HG03064 (cell line): ENCODE data around the gene NSMCE1.

Experiments
- ATAC-seq: cut with Tn5 transposase; IDR thresholded peaks from one replicate; pipeline ENCODE4 v1.9.1; 2021; ENCODE audit warnings: low read depth; ENCODE audit not compliant: unreplicated experiment

The NSMCE1 gene

DNA sequence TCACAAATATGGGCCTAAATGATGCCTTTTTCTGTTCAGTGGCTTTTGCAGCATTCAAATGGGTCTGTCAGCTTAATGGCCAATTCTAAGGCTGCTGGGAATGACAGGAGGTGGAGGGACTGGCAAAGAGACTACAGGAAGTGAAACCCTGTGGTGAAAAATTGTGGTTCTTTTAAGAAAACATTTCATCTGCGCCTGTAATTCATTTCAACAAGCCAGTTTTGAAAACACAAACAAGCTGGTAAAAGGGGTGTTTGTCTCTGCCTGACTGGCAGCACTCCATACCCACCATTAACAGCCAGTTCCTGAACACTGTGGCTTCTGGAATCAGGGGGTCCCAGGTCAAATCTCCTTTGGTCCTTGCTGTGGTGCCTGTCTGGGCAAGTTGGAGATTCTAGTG lies 68.8 kb downstream of the NSMCE1 start:
- no peak for ATAC-seq

DNA sequence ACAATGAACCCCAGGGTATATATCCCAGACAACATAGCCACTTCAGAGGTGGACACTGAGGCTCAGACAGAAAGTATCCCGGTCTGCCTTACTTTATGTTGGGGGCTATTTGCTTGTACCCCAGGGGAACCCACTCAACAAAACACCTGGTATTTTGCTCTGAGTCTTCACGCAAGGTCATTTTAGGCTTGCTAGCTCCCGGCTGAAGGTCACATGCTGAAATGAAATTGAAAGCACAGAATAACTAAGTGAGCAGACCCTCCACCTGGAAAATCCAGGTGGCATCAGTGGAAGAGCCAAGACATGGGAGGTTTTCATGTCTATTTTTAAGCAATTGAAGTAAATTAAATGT lies 69.4 kb downstream of the NSMCE1 start:
- no peak for ATAC-seq

DNA sequence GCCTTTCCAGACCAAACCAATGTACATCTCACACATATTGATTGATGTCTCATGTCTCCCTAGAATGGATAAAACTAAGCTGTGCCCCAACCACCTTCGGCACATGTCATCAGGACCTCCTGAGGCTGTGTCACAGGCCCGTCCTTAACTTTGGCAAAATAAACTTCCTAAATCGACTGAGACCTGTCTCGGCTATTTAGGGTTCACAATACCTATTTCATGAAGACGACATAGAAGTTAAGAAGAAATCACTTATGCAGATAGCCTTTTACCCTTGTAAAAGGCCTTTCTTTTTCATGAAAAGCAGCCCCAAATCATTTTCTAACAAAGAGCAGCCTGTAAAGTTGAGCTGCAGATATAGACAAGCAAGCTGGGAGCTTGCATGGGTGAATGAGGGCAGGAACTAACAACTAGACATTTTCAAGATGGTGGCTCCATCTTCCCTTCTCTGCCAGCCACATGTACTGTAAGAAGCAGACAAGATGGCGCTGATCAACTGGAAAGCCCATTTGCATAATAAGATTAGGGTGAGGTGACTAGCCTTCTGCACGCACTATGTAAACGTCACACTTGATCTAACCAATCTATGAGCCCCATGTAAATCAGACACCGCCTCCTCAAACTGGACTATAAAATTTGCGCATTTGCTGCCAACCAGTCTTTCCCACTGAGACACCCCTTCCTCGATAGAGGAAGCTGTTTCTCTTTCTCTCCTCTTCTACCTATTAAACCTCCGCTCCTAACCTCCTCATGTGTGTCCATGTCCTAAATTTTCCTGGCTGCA lies 69.9 kb downstream of the NSMCE1 start:
- no peak for ATAC-seq

DNA sequence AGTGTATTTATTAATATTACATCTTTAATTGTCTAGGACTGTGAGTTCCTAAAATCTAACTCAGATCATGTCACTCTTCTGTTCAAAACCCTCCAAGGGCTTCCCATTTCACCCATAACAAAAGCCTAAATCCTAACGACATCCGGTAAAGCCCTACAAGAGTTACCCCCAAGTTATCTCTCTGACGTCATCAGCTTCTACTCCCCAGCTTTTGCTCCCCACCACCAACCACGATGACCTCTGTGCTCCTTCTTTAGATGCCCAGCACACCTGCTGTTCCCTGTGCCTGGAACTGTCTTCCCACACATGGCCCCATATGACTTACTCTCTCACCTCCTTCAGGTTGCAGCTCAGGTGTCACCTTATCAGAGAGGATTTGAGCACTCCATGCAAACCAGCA lies 71.6 kb downstream of the NSMCE1 start:
- no peak for ATAC-seq

DNA sequence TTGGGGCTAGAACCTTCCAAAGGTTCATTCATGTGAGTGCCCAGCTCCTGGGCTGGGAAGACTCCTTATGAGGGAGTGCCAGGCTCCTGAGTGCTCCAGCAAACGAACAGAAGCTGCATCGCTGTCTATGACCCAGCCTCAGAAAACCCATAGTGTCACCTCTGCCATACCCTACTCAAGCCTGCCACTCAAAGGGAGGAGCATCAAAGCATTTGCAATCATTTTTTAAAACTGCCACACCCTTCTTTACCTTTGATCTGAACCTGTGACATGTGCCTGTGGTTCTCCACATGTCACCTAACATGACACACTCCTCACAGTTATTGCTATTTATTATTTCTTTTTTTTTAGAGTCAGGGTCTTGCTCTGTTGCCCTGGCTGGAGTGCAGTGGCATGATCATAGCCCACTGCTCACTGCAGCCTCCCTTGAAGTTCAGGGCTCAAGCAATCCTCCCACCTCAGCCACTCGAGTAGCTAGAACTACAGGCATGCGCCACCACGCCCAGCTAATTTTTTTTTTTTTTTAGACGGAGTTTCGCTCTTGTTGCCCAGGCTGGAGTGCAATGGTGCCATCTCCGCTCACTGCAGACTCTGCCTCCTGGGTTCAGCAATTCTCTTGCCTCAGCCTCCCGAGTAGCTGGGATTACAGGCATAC lies 72.5 kb downstream of the NSMCE1 start:
- no peak for ATAC-seq

DNA sequence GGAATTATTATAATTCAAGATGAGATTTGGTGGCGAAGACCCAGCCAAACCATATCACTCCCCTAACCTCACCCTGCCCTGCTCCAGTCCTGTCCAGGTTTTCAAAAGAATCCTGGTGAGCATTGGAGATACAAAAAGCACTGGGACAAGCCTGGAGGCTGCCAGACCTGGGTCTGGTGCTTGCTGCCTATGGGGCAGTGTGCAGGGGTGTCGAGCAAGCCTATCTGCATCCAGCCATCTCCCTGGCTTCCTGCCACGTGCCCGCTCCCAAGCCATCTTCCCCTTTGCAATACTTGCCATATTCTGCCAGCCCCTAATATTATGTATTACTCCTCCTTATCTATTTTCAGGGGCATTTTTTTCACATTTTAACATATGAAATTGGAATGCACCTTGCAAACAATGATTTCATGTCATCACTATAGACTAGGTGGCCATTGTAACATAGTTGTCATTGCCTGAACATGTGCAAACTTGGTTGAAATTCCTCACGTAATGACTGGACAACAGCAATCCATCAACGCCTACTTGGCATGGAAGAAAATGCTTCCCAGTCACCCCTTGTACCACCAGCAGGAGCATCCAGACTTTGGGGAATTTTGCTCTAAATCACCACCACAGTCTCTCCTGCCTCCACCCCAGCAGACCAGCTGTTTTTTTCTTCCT lies 73.4 kb downstream of the NSMCE1 start:
- no peak for ATAC-seq

DNA sequence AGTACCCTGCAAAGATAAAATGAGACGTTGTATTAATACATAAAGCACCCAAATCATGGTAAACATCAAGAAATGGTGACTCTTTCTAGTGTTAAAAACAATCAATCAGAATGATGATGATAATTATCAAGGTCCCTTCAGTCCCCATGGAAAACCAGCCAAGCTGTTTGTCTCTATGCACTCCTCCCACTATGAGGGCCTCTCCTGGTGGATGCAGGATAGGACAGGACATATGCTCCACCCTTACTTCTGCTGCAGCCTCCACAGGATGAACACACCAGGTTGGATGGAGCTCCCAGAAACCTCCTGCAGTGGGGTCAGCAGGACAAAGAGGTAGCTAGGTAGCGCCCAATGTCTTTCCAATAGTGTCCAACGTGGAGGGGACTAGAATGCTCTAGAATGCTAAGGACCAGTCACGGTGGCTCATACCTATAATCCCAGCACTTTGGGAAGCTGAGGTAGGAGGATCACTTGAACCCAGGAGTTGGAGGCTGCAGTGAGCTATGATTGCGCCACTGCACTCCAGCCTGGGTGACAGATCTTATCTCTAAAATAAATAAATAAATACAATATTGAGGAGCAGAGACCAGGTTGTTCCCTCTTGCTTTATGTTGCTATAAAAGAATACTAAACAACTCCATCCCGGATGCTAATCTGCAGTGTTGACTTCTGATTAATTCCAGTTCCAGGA lies 75.1 kb downstream of the NSMCE1 start:
- ATAC-seq: no peak

DNA sequence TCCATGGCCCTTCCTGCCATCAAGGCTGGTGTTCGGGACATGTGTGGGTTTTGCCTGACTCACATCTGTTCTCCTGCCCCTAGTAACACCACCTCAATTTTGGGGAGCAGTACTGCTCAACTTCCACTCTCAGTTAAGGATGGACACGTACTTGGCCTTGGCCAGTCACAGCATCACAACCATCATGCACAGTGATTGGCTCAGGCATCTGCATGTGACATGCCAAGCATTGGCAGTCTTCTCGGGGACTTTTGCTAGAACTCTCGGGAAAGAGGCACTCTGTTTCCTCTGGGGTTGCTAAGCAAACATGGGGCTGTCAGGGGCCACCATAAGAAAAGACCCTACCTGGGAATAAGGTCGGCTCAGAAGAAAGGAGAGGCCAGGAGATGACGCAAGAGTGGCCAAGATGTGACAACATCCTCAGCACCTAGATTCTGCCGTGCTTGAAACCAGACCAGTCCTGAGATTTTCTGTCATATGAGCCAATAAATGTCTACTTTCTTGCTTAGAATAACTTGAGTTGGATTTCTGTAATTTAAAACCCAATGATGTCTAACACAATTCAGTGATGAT lies 77.1 kb downstream of the NSMCE1 start:
- ATAC-seq: no peak

DNA sequence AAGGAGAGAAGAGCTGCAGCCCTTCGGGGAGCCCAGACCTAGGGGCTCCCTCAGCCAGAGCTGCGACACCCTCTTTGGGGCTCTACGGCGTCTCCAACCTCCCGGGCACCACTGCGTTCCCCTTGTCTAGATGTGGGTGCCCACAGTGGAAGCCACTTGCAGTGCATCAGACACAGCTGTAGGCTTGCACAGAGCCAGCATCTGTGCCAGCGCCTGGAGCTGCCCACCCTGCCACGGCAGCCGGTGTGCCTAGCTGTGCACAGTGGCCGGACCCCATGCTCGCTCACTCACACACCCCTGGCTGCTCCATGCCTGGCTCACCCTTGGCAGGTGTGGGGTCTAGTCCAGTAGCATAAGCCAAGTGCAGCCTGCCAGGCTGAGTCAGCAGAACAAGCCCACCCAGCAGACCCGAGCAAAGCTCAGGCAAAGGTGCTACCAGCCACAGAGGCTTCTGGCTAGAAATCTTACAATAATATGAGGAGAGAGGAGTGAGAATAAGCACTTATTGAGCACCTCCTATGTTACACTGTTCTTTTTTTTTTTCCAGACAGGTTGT lies 78.2 kb downstream of the NSMCE1 start:
- ATAC-seq: no peak

DNA sequence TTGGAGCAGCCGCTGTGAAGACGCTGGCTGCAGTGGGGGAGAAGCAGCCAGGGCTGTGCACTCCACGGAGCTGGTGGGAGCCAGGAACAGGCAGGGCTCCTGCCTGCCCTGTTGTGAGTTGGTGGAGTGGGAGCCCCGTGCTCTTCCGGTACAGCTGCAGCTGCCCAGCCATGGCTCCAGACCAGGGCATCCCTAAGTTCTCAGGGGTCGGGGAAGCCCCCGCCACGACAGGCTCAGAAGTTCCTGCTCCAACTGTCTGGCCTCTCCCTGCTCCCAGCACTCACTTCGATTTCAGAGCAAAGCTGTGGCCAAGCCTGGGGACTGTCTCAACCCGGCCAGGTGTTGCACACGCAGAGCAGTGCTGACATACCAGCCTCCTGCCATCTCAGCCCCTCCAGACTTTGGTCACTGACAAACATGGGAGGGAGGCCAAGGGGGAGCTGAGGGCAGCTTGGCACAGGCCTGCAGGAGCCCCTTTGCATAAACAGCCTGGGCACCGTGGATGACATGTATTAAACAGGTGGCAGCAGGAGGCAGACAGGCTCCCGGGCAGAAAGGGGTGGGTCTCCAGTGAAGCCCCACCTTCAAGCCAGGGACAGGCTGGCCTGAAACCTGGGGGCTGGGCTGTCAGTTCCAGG lies 79.1 kb downstream of the NSMCE1 start:
- no peak for ATAC-seq

DNA sequence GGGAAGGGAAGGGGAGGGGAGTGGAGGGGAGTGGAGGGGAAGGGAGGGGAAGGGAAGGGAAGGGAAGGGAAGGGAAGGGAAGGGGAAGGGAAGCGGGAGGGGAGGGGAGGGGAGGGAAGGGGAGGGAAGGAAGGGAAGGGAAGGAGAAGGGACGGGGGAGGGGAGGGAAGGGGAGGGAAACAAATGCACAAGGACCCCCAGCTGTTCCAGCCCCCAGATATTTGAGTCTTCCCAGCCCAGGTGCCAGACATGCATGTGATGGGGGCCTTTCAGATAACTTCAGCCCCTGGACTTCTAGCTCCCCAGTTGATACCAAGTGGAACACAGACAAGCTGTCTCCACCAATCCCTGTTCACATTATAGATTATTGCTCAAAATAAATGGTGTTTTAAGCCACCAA lies 79.9 kb downstream of the NSMCE1 start:
- ATAC-seq: no peak

DNA sequence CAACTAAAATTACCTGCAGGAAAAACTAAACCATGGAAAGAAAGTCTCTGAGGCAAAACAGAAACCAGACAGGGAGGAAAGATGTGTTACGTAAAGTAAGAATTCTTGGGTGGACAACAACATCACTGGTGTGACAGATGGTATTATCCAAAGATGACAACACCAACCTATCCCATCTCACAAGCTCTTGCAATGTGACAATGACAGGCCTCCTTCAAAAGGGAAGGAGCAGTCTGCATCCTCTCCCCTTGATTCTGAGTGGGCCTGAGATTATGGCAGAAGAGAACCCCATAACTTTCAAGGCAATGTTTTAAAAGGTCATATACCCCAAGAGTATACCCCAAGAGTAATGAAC lies 82.8 kb downstream of the NSMCE1 start:
- ATAC-seq: no peak

DNA sequence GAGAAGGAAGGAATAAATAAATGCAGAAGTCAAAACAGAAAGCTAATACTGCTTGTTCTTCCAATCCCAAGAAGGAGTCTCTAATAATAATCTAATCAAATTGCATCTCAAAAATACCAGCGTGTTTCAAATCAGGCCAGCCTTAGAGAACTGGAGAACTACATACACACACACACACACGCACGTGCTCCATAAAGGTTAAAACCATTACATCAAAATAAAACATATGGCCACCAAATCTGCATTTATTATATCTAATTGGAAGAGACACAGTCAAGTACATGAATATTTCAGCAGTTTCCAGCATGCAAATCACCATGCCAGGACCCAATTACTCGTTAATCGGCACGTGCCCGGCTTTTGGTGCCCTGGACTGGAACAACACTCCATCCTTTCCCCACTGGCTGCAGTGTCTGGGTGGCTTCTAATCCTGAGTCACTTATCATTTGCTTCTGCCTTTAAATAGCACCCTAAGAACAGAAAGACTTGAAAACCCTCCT lies 85.6 kb downstream of the NSMCE1 start:
- ATAC-seq: no peak

DNA sequence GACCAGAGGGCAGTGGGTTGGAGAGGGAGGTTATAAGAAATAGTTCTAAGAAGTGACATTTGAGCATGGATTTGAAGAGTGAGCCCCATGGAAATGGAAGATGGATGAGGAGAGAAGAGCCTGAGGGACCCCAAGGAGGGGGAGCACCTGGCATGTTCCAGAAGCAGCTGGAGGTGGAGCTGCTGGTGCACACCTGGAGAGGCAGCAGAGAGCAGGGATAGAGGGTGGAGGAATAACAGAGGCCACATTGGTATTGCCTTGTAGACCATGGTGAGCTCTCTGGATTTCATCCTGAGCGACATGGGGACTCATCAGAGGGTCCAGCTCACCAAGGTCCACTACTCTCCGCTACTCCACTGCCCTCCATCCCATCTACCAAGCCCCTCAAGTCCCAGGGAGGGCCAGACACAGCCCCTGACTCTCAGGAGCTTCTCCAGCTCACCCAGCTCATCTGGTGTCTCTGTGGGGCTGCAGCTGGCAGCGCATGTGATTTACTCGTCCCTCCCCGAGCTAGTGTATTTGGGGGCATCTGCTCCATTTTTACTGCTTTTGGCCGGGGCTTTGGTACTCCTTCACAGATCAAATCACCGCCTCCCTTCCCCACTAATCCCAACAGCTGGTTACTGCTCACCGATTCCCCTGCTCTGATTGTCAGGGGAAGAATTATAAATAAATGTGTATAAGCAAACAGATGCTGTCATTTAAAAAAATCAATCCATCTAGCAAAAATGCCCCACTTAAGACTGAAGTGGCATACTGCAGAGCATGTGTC lies 87.4 kb downstream of the NSMCE1 start:
- no peak for ATAC-seq

DNA sequence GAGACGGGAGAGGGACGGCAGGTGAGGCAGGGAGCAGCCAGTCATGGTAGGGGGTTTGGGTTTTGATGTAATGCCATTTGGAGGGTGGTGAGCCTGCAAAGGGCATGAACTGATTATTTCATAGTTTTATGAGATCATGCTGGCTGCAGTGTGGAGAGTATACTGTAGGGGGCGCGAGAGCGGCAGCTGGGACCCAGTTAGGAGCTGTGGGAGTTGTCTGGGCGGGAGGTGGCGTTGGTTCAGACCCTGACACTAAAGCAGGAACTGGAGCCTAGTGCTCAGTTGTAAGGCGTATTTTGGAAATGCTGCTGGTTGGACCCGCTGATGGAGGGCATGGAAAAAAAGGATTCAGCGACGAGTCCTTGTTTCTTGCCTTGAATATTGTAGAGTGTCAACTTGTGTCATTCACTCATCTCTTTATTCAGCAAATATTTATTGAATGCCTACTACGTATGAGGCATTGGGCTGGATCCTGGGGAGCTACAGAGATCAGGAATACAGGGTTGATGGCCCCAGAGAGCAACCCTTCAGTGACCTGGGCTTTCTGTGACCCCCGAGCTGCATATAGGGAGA lies 89.0 kb downstream of the NSMCE1 start:
- no peak for ATAC-seq

DNA sequence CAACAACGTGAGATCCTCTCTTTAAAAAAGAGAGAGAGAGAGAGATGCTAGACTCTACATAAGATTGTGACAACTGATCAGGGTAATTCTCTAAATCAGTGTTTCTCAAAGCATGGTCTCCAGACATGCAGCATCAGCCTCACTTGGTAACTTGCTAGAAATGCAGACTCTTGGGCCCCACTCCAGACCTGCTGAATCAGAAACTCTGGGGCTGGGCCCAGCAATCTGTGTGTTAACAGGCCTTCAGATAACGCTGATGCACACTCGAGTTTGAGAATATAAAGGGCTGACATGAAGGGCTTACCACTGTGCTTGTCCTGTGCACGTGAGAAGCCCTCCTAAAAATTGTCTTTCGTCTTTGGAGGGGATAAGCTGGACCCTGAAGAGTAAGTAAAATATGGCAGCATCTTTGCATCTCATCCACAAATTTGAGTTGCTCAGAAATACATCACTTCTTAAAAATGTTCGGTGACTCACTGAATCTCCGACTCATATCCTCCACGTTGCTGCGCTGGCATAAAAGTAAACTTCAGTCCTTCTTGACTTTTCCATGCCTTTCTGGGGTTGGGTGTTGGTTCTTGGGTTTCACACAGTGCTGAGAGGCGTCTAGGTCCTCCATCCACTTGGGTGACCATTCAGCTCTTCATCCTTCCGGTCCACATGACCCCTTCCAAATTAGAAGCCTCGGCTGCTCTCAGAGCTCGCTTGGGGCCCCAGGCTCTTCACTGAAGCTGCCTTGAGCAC lies 91.4 kb downstream of the NSMCE1 start:
- ATAC-seq: no peak

DNA sequence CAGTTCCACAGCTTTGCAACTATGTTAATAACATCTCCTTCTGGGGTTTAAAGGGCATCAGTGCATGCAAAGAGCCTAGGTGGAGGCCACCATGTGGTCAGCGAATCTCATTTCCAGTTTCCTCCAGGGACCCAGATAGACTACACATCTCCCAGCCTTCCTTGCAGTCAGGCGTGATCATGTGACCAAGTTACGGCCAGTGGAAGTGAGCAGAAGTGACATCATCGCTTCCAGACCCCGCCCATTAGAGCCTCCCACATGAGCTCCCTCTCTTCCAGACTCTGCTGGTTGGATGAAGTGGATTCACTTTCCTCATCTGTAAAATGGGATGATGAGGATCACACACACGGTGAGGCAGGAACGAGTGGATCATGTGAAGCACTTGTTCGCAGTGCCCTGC lies 92.7 kb downstream of the NSMCE1 start:
- no peak for ATAC-seq
